Kasumi-1 (cell line): ENCODE data around the gene PDE2A.
A peak's percentile ranks its signal among the peaks of the same experiment; 100 is the strongest.

Experiments
- DNase-seq, 2 experiments: peaks; one replicate each; lab custom pipeline; 2025; lab: John Stamatoyannopoulos, UW

Gene PDE2A

DNA sequence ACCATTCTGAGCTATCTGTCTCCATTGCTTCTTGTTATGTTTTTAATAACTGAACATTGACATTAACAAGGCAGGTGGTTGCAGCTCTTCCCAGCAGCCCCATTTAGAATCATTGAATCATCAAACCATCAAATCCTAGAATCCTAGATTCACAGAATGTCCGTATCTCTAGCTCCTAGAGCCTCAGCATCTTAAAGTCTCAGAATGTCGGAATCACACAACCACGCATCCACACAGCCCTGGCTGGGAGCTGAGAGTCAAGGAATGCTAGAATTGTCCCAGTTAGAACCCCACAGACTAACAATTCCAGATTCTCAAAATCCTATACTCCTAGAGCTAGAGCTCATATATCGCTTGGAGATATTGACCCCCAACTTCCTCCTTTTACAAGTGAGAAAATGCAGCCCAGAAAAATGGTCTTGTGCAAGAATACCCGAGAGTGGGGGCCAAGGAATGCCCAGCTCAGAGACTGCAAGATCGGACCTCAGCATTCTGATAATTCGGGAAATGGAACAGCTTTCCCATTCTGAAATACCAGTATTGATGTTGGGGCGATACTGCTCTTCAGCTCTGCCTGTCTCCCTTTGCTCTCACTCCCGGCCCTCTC is 38.8 kb downstream of the PDE2A start:
- DNase-seq: peak; percentile 6 to 36

DNA sequence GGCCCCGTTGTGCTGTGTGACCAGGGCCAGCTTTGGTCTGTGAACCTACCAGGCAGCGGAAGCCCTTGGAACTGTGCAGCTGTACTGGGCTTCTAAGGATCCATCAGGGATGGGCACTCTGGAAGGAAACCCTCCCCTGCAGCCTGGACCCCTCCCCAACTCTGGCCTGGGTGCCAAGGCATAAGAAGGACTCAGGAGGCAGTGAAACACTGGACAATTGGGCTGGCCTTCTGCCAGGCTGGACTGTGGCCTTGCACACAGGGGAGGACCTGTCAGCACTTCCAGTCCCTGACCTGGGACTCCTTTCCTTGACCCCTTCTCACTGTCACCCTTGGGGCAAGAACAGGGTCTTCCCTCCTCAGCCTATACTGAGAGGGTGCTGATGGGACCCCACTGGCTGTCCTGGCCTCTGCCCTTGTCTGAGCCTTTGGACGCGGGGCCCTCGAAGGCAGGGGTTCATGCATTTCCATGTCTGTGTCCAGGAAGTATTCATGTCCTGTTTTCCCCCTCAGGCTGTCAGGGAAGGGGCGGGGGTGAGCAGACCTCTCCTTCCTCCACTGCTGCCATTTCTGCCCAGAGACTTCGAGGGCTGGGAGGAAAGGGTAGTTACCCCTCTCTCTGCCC is 39.6 kb downstream of the PDE2A start:
- no peak for DNase-seq

GRCh38 chr11:72634016-72634415 is 40.2 kb downstream of the PDE2A start:
- DNase-seq: no peak

DNA sequence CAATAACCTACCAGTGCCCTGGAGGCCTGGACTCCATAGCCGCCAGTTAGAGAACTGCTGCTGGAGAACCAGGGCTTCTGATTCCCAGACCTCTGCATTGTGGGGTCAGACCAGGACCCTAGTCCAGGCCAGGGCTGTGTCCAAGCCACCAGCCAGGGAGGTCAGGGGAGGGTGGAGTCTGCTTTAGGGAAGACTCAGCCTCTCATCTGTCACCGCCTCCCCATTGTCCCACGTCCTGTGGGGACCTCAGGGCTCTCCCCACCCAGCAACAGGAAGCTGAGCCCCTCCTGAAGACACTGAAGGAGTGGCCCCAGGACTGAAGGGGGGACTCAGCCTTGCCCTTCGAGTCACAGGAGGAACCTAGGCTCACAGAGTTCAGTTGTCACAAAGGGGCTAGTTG is 41.2 kb downstream of the PDE2A start:
- DNase-seq: no peak

- DNase-seq: no peak
Observed at GRCh38 chr11:72631806-72632731, 42.2 kb downstream of the PDE2A start.

- DNase-seq: no peak
Observed at GRCh38 chr11:72630104-72630852, 43.9 kb downstream of the PDE2A start.

- DNase-seq: no peak
Observed at GRCh38 chr11:72629266-72629665, 45.0 kb downstream of the PDE2A start.

DNA sequence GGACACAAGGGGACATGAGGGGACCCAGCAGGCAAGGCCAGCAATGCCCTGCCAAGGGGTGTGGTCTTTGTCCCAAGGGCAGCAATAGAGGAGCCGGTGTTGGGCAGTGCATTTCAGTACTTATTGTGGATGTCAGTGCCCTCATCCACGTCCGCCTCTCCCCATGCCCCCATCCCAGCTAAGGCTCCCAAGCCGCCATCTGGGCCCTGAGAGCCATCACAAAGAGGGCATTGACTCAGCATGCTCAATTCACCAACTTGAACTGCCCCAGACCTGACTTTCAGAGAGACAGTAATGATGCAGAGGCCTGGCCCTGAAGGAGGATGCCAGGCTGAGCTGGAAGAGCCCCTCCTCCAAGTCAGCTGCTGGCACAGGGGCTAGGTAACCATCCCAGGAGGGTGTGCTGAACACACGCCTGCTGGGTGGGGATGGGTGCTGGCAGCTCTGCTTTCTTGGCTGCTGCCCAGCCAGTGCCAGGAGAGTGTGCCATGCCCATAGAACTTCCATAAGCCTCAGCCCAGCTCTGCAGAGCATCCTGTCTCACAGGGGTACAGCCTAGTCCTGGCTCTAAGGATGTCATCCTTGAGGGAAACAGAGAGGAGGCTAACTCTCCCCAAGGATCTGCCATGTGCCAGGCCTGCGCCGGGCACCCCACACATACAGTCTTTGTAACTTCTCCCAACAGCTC is 46.5 kb downstream of the PDE2A start:
- DNase-seq: no peak

- no peak for DNase-seq
Observed at GRCh38 chr11:72626414-72626936, 47.7 kb downstream of the PDE2A start.

- DNase-seq: no peak
Observed at GRCh38 chr11:72625691-72626413, 48.4 kb downstream of the PDE2A start.

GRCh38 chr11:72624496-72625201 is 49.6 kb downstream of the PDE2A start:
- peak in 1 of 2 experiments; percentile 26 for DNase-seq

DNA sequence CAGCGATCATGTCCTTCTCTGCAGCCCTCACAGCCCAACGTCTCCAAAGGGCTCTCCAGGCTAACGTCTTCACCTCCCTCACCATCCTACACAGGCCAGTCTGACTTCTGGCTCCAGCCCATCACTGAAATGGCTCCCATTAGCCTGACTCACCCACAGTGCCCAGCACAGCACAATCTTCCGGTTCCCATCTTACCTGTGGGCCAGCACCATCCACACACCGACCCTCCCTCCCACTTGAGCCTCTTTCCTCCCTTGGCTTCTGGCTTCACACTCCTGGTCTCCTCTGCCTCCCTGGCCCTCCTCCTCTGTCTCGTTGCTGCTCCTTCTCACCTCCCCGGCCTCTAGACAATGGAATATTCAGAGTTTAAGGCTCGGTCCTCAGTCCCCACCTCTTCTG is 51.2 kb downstream of the PDE2A start:
- no peak for DNase-seq

DNA sequence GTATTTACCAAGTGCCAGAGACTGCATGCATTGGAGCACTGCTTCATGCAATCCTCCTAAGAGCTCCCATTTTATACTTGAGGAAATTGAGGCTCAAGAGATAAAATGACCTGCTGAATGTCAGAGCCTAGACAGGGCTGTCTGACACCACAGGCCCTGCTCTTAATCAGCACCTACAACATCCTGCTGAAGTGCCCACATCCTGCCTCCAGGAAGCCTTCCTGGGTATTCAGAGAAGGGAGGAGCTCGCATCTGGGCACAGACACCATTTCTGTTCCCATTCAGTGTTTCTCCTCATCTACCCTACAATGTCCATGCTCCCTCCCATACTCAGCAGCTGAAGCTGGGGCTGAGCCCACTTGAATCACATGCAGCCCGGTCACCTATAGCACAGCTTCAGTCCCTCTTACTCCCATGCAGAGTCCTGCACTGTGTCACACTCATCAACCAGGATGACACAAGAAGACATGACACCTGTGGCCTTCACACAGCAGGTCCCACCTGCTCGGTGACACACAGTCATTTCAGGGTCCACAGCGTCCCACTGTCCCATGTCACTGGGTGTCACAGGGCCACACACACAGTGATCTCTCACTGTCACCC is 53.1 kb downstream of the PDE2A start:
- DNase-seq: no peak

GRCh38 chr11:72618803-72619202 is 55.4 kb downstream of the PDE2A start:
- no peak for DNase-seq

DNA sequence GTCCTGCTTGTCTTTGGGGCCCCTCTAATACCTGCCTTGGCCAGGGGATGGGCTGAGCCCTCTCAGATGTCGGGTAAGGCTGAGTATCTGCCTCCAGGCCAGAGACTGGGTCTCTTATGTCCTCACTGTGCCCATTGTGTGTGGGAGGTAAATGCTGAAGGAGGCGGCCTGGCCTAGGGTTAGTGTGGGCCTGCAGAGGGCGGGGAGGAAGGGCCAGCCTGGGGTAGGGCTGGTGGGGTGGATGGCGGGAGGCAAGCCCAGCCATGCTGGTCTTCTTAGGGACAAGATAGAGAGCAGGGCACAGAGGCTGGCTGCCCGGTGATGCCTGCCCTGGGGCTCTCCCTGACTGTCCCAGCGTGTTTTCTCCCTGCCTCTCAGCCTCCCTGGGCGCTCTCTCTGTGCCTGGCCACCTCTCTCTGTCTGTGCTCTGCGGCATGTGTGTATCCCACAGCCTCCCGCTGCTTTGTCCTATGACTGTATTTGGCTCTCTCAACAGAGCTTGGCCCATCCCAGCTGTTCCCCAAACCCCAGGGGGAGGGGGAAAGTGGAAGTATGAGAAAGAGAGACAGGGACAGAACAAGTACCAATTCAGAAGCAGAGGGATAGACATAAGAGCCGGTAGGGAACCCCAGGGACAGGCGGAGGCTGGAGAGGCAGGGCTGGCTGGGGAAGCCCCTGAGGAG is 57.0 kb downstream of the PDE2A start:
- DNase-seq: no peak

GRCh38 chr11:72616655-72617054 is 57.6 kb downstream of the PDE2A start:
- no peak for DNase-seq

GRCh38 chr11:72615329-72615728 is 58.9 kb downstream of the PDE2A start:
- no peak for DNase-seq

DNA sequence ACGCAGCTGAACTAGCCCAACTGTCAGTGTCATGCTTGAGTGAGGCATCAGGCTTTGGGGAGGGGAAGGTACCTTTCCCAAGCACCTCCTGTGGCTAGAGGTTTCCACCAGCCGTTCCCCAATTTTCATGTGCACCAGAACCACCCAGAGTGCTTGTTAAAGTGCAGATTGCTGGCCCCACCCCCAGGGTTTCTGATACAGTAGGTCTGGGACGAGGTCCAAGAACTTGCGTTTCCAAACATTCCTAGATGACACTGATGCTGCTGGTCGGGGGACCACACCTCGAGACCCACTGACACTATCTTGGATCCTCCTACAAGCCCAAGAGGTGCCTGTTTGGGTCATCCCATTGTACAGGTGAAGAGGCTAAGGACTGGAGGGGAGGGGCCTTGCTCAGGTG is 59.8 kb downstream of the PDE2A start:
- DNase-seq: no peak

DNA sequence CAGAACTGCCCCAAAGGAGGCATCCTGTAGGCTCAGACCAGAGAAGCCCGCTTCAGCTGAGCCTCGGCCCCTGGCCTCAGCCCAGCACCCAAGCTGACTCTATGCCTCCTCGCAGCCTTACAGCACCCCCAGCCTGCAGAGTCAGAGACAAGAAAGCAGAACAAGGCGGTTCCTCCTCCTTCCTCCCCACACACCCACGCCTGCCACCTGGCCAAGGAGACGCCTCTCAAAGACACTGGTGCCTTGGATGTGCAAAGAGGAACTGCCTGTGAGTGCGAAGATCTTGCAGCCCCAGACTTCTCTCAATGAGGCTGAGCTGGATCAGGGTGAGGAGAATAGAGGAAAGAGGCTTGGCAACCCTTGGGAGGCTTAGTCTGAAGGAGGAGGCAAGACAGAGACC is 60.2 kb downstream of the PDE2A start:
- peak; percentile 98 to 99 for DNase-seq
